Stimulated activated CD8-positive, alpha-beta memory T cell treated with anti-CD3 and anti-CD28 coated beads, Interleukin-4, amount 100 ng/mL, for 4 hours (primary cell): Measurements from ENCODE around the gene HOXD10.

ENCODE experiments used
- DNase-seq, 2 donors: peaks; one replicate each; pipeline ENCODE4 v3.0.0-alpha.2; 2020; ENCODE audit warnings: low read depth in 2 of 2, low spot score in 1 of 2

Gene HOXD10

GRCh38 chr2:176082824-176083751 is 33.5 kb upstream of the HOXD10 start:
- no peak for DNase-seq

GRCh38 chr2:176083796-176084261 is 32.7 kb upstream of the HOXD10 start, which contains the start of gene EVX2:
TSS of gene EVX2 (minus strand) at chr2:176083962. CDS start at chr2:176083776, 186 bp downstream.
- no peak for DNase-seq

- no peak for DNase-seq
These were observed 31.9 kb upstream of the HOXD10 start for GRCh38 chr2:176084611-176085119.

- DNase-seq, result no peak
These were observed 31.3 kb upstream of the HOXD10 start for GRCh38 chr2:176085120-176085788.

GRCh38 chr2:176085861-176086771 is 30.5 kb upstream of the HOXD10 start:
- no peak for DNase-seq

- DNase-seq, result no peak
These were observed 29.1 kb upstream of the HOXD10 start for GRCh38 chr2:176087330-176088047.

- DNase-seq, result no peak
These were observed 28.3 kb upstream of the HOXD10 start for GRCh38 chr2:176088048-176088936.

GRCh38 chr2:176088937-176089842 is 27.4 kb upstream of the HOXD10 start:
- DNase-seq, result no peak

- DNase-seq, result no peak
These were observed 26.7 kb upstream of the HOXD10 start for GRCh38 chr2:176089843-176090395.

GRCh38 chr2:176090862-176091261 is 25.7 kb upstream of the HOXD10 start:
- DNase-seq, result no peak

GRCh38 chr2:176091329-176092258 is 25.0 kb upstream of the HOXD10 start:
- DNase-seq, result no peak

GRCh38 chr2:176092270-176093144 is 24.1 kb upstream of the HOXD10 start, which contains the start of gene HOXD13:
TSS of gene HOXD13 (plus strand) at chr2:176092721. CDS start at chr2:176092891, 170 bp downstream.
- DNase-seq, result no peak

- no peak for DNase-seq
These were observed 23.3 kb upstream of the HOXD10 start for GRCh38 chr2:176093145-176093897.

- no peak for DNase-seq
These were observed 22.7 kb upstream of the HOXD10 start for GRCh38 chr2:176093898-176094249.

- no peak for DNase-seq
These were observed 22.2 kb upstream of the HOXD10 start for GRCh38 chr2:176094349-176094748.
